H9 (cell line): ENCODE results near the gene CFAP57. TPM values are rescaled to one million over a fixed set of nuclear protein-coding genes. Genes with fewer than 3 reads are reported as not detected.
"Not testable (repeated sequence)": the region's sequence is repeated elsewhere in the genome, so short reads cannot be mapped to it uniquely, and the experiment has no call there.

ENCODE experiments used
- DNase-seq: peaks from one replicate; pipeline ENCODE4 v3.0.0-alpha.2; 2017
- H2AFZ ChIP-seq: one replicate; pipeline ENCODE4 v1.6.1; 2013; ENCODE audit warnings: mild to moderate bottlenecking, low read length, control low read depth, moderate library complexity
- H2AK5ac ChIP-seq: 2 replicates; pipeline ENCODE4 v1.6.1; 2013; ENCODE audit warnings: low read length, control low read depth, mixed read lengths; ENCODE audit not compliant: insufficient read length
- H2BK120ac ChIP-seq: one replicate; pipeline ENCODE4 v1.6.1; 2013; ENCODE audit warnings: low read depth, mild to moderate bottlenecking, low read length, control low read depth, inconsistent platforms; ENCODE audit not compliant: poor library complexity, severe bottlenecking
- H2BK12ac ChIP-seq: 2 replicates; pipeline ENCODE4 v1.6.1; 2013; ENCODE audit warnings: low read length, control low read depth, mixed read lengths, low read depth; ENCODE audit not compliant: insufficient read length
- H2BK15ac ChIP-seq: 2 replicates; pipeline ENCODE4 v1.6.1; 2013; ENCODE audit warnings: low read depth, low read length, control low read depth
- H2BK20ac ChIP-seq: one replicate; pipeline ENCODE4 v1.6.1; 2013; ENCODE audit warnings: low read depth, mild to moderate bottlenecking, low read length, control low read depth, inconsistent platforms; ENCODE audit not compliant: poor library complexity, severe bottlenecking
- H2BK5ac ChIP-seq: 2 replicates; pipeline ENCODE4 v1.6.1; 2013; ENCODE audit warnings: low read length, control low read depth, mixed read lengths; ENCODE audit not compliant: insufficient read length
- H3K14ac ChIP-seq: 2 replicates; pipeline ENCODE4 v1.6.1; 2013; ENCODE audit warnings: low read length, control low read depth; ENCODE audit not compliant: insufficient read depth
- H3K18ac ChIP-seq: 2 replicates; pipeline ENCODE4 v1.6.1; 2013; ENCODE audit warnings: low read depth, mild to moderate bottlenecking, mixed read lengths, low read length, control low read depth; ENCODE audit not compliant: insufficient read length
- H3K23ac ChIP-seq: 2 replicates; pipeline ENCODE4 v1.6.1; 2013; ENCODE audit warnings: low read length, control low read depth, mixed read lengths, low read depth; ENCODE audit not compliant: insufficient read length
- H3K23me2 ChIP-seq: 2 replicates; pipeline ENCODE4 v1.6.1; 2013; ENCODE audit warnings: low read depth, mild to moderate bottlenecking, mixed read lengths, low read length, control low read depth; ENCODE audit not compliant: insufficient read length, poor library complexity, severe bottlenecking
- H3K27ac ChIP-seq: 2 replicates; pipeline ENCODE4 v1.5.1; 2013; ENCODE audit warnings: low read length, control low read depth, mixed read lengths, low read depth; ENCODE audit not compliant: insufficient read length
- H3K27me3 ChIP-seq: 2 replicates; pipeline ENCODE4 v1.6.1; 2013; ENCODE audit warnings: low read length, control low read depth, inconsistent platforms; ENCODE audit not compliant: insufficient read depth
- H3K4ac ChIP-seq: 2 replicates; pipeline ENCODE4 v1.6.1; 2013; ENCODE audit warnings: low read depth, mild to moderate bottlenecking, control low read depth, inconsistent platforms, low read length, moderate library complexity
- H3K4me1 ChIP-seq: 2 replicates; pipeline ENCODE4 v1.6.1; 2013; ENCODE audit warnings: low read length, control low read depth, inconsistent platforms; ENCODE audit not compliant: insufficient read depth
- H3K4me2 ChIP-seq: 2 replicates; pipeline ENCODE4 v1.6.1; 2013; ENCODE audit warnings: low read length, control low read depth, mixed read lengths; ENCODE audit not compliant: insufficient read length, insufficient read depth
- H3K56ac ChIP-seq: 2 replicates; pipeline ENCODE4 v1.6.1; 2013; ENCODE audit warnings: low read depth, mild to moderate bottlenecking, mixed read lengths, low read length, control low read depth; ENCODE audit not compliant: insufficient read length
- H3K79me1 ChIP-seq: 2 replicates; pipeline ENCODE4 v1.6.1; 2013; ENCODE audit warnings: low read depth, mild to moderate bottlenecking, moderate library complexity, low read length, control low read depth, inconsistent platforms; ENCODE audit not compliant: insufficient read depth, poor library complexity, severe bottlenecking
- H3K79me2 ChIP-seq: 2 replicates; pipeline ENCODE4 v1.6.1; 2013; ENCODE audit warnings: low read length, control low read depth, inconsistent platforms; ENCODE audit not compliant: insufficient read depth
- H3K9ac ChIP-seq: 2 replicates; pipeline ENCODE4 v1.6.1; 2013; ENCODE audit warnings: low read length, control low read depth, mixed read lengths; ENCODE audit not compliant: insufficient read length; ENCODE audit errors: extremely low read depth
- H3K9me3 ChIP-seq: one replicate; pipeline ENCODE4 v1.6.1; 2013; ENCODE audit warnings: low read depth, low read length, inconsistent platforms; ENCODE audit not compliant: control insufficient read depth
- H3T11ph ChIP-seq: one replicate; pipeline ENCODE4 v1.6.1; 2013; ENCODE audit warnings: mild to moderate bottlenecking, low read length, control low read depth, inconsistent platforms
- H4K20me1 ChIP-seq: one replicate; pipeline ENCODE4 v1.6.1; 2013; ENCODE audit not compliant: control insufficient read depth, insufficient read length, insufficient read depth
- H4K5ac ChIP-seq: 2 replicates; pipeline ENCODE4 v1.6.1; 2013; ENCODE audit warnings: low read depth, mild to moderate bottlenecking, mixed read lengths, low read length, control low read depth; ENCODE audit not compliant: insufficient read length
- H4K8ac ChIP-seq: replicated peaks from 2 replicates; pipeline ENCODE4 v1.6.1; 2013; ENCODE audit warnings: low read length, control low read depth, mixed read lengths, low read depth; ENCODE audit not compliant: insufficient read length
- H4K91ac ChIP-seq: 2 replicates; pipeline ENCODE4 v1.6.1; 2013; ENCODE audit warnings: low read depth, mild to moderate bottlenecking, moderate library complexity, mixed read lengths, low read length, control low read depth; ENCODE audit not compliant: insufficient read length
- H3K27ac Mint-ChIP-seq, 3 experiments: 2 replicates in 2 of 3; 3 replicates in 1 of 3; pipeline ENCODE4 v1.8.0; 2020 to 2021; ENCODE audit warnings: mixed read lengths in 3 of 3, mild to moderate bottlenecking in 1 of 3, moderate library complexity in 1 of 3
- H3K27me3 Mint-ChIP-seq: 2 replicates; pipeline ENCODE4 v1.8.0; 2021; ENCODE audit warnings: low read depth, mild to moderate bottlenecking, moderate library complexity, mixed read lengths
- H3K36me3 Mint-ChIP-seq, 3 experiments: 2 replicates in 2 of 3; 3 replicates in 1 of 3; pipeline ENCODE4 v1.8.0; 2020 to 2021; ENCODE audit warnings: low read depth in 3 of 3, mixed read lengths in 3 of 3; ENCODE audit not compliant: insufficient read depth in 1 of 3
- H3K4me1 Mint-ChIP-seq, 2 experiments: 2 replicates each; pipeline ENCODE4 v1.8.0; 2020; ENCODE audit warnings: mixed read lengths in 2 of 2
- H3K4me3 Mint-ChIP-seq, 2 experiments: 2 replicates in 1 of 2; 3 replicates in 1 of 2; pipeline ENCODE4 v1.8.0; 2020 to 2021; ENCODE audit warnings: mild to moderate bottlenecking in 2 of 2, mixed read lengths in 2 of 2, moderate library complexity in 1 of 2
- H3K9me3 Mint-ChIP-seq, 2 experiments: 2 replicates in 1 of 2; 3 replicates in 1 of 2; pipeline ENCODE4 v1.8.0; 2020; ENCODE audit warnings: mild to moderate bottlenecking in 2 of 2, mixed read lengths in 2 of 2, moderate library complexity in 1 of 2
- WGBS: extraction: QIAGEN DNeasy Blood & Tissue Kit; methylation state at CpG from one replicate; pipeline ENCODE4 v1.1.7; 2013; ENCODE audit warnings: missing lambda C conversion rate, low lambda C conversion rate, mixed read lengths; ENCODE audit not compliant: insufficient read length; ENCODE audit errors: extremely low coverage; 5-methylcytosine and 5-hydroxymethylcytosine counted together
- total RNA-seq: library from RNA; stranded (reverse); gene quantifications from 2 replicates; pipeline ENCODE4 v1.2.1, GENCODE V29; 2021
- TF ChIP-seq, protein P1 (sequence below): fragments of 200-600 bp; sonication (generic); conservative IDR thresholded peaks from 3 replicates; pipeline ENCODE4 v1.8.0; 2021; ENCODE audit warnings: antibody characterized with exemption, mild to moderate bottlenecking

CFAP57 gene
- total RNA-seq, 1 experiment from 2014 or later = 0.33 TPM

DNA sequence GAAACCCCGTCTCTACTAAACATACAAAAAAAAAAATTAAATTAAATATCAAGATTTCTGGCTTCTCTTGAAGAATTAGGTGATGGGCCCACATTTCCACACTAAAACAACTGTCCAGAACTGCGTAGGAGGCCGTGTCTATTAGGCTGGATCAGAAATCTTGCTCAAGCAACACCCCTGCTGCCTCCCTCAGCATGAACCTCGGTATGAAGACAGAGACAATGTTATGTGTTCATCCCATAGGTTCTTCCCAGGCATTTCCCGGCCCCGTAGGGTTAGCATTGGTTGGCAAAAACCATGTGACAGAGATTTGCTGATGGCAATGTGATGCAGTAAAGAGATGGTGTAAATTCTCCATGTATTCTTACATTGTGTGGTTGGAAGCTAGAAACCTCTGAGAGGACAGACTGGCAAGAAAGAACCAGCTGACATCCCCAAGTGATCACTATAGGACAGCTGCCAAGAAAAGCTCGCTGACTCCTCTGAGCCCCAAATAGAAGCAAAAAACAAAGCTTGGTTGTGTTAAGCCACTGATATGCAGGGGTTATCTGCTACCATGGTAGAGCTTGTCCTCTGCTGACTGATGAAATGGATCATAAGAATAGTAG, 34.6 kb upstream of the CFAP57 start:
- Histone ChIP-seq H3K4me1 (no peaks in the 10 kb centered on the region), H2BK15ac (no peak overlapping the region), H3K9me3 (peaks cover 12% of the 10 kb centered on the region), H3K4me2 (no peak overlapping the region), H3K14ac (no peak overlapping the region), H3K9ac (no peak overlapping the region), H4K5ac (no peak overlapping the region), H2BK20ac (no peak overlapping the region), H2BK12ac (no peak overlapping the region), H4K20me1 (no peaks in the 10 kb centered on the region), H3K18ac (no peak overlapping the region), H3K4ac (no peak overlapping the region), H3K79me1 (peaks cover 5% of the 10 kb centered on the region), H2AK5ac (no peak overlapping the region), H3K23me2 (no peaks in the 10 kb centered on the region), H3K27me3 (no peaks in the 10 kb centered on the region), H2AFZ (no peak overlapping the region), H3K56ac (no peak overlapping the region), H3K23ac (no peak overlapping the region), H3K27ac (no peak overlapping the region), H2BK120ac (no peak overlapping the region), H3T11ph (no peak overlapping the region), H3K79me2 (no peaks in the 10 kb centered on the region; the same call in 1 of the 2 replicates), H4K91ac (no peak overlapping the region), H4K8ac (no peak overlapping the region), H2BK5ac (no peak overlapping the region)
- H3K36me3 Mint-ChIP-seq = peaks cover 25 to 47% (median 42%) of the 10 kb centered on the region in 3 experiments
- H3K27ac Mint-ChIP-seq = no peak overlapping the region
- DNase-seq = no peak
- peaks cover 24 to 29% of the 10 kb centered on the region in 2 experiments for H3K9me3 Mint-ChIP-seq
- H3K4me1 Mint-ChIP-seq = peaks cover 6 to 15% of the 10 kb centered on the region in 2 experiments; a peak in 3 of 4 replicates
- no CpG with 5 or more reads among the region's 7 CpGs for WGBS
- no peak overlapping the region for H3K4me3 Mint-ChIP-seq
- H3K27me3 Mint-ChIP-seq = no peaks in the 10 kb centered on the region
- TF ChIP-seq, protein P1, sequence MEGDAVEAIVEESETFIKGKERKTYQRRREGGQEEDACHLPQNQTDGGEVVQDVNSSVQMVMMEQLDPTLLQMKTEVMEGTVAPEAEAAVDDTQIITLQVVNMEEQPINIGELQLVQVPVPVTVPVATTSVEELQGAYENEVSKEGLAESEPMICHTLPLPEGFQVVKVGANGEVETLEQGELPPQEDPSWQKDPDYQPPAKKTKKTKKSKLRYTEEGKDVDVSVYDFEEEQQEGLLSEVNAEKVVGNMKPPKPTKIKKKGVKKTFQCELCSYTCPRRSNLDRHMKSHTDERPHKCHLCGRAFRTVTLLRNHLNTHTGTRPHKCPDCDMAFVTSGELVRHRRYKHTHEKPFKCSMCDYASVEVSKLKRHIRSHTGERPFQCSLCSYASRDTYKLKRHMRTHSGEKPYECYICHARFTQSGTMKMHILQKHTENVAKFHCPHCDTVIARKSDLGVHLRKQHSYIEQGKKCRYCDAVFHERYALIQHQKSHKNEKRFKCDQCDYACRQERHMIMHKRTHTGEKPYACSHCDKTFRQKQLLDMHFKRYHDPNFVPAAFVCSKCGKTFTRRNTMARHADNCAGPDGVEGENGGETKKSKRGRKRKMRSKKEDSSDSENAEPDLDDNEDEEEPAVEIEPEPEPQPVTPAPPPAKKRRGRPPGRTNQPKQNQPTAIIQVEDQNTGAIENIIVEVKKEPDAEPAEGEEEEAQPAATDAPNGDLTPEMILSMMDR = no peak

DNA sequence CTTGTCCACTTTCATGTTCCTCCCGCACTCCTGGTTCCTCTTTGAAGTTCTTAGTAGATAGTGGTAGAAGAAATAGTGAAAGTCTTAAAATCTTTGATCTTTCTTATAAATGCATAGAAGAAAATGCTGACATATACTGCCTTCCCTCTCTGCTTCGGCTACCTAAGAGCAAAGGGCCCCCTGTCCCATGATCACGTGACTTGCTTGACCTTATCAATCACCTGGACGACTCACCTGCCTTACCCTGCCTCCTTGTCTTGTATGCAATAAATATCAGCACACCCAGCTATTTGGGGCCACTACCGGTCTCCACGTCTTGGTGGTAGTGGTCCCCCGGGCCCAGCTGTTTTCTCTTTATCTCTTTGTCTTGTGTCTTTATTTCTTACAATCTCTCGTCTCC, 32.8 kb upstream of the CFAP57 start:
- H4K8ac ChIP-seq, H3K9ac ChIP-seq, H3K27ac Mint-ChIP-seq, H2BK15ac ChIP-seq, H3K4me3 Mint-ChIP-seq, H3K4me2 ChIP-seq, H3K18ac ChIP-seq, H3K9me3 ChIP-seq, H3K27me3 Mint-ChIP-seq, H3K56ac ChIP-seq, H3K4ac ChIP-seq, H4K91ac ChIP-seq, H3K27ac ChIP-seq, H3K23me2 ChIP-seq, H2BK120ac ChIP-seq, H3K79me2 ChIP-seq, H2BK20ac ChIP-seq, H2BK5ac ChIP-seq, DNase-seq, H4K20me1 ChIP-seq, H4K5ac ChIP-seq, H3K79me1 ChIP-seq, H3K4me1 ChIP-seq, H3K23ac ChIP-seq, H2AK5ac ChIP-seq, H3K27me3 ChIP-seq, H3T11ph ChIP-seq, H2BK12ac ChIP-seq, H2AFZ ChIP-seq, H3K14ac ChIP-seq: not testable (repeated sequence)
- peaks cover 13 to 25% of the 10 kb centered on the region in 2 experiments for H3K4me1 Mint-ChIP-seq
- H3K36me3 Mint-ChIP-seq = peaks cover 12 to 31% (median 25%) of the 10 kb centered on the region in 3 experiments
- peaks cover 9 to 14% of the 10 kb centered on the region in 2 experiments for H3K9me3 Mint-ChIP-seq
- WGBS = no CpG with 5 or more reads among the region's 8 CpGs
